GM19238 (cell line): ENCODE results near the gene PAX8.
"Not testable (repeated sequence)": the region's sequence is repeated elsewhere in the genome, so short reads cannot be mapped to it uniquely, and the experiment has no call there.

Experiments used
- DNase-seq: peaks from one replicate; pipeline ENCODE4 v3.0.0; 2011; ENCODE audit warnings: low spot score; ENCODE audit not compliant: insufficient read length

PAX8 gene

DNA sequence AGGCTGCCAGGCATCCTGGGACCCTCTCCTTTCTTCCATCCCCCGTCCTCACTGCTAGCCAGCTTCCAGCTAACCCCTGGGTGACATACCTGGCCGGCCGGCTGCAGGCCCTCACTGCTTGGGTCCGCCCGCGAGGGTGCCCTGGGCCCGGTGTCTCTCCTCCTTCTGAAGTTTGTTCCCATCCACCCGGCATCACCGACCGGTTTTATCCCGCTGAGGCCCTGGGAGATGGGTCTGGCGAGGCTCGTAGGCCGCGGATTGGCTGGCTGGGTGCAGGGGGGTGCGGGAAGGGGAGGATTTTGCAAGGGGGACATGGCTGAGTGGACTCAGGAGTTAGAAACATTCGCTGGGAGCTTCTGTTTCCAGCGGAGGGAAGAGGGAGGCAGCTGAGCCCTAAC is at the start of gene PAX8:
TSS of gene PAX8 (minus strand) at position 180 of the 398 bp plus-strand sequence. CDS start 527 bp downstream, outside the sequence.
- DNase-seq, result no peak

DNA sequence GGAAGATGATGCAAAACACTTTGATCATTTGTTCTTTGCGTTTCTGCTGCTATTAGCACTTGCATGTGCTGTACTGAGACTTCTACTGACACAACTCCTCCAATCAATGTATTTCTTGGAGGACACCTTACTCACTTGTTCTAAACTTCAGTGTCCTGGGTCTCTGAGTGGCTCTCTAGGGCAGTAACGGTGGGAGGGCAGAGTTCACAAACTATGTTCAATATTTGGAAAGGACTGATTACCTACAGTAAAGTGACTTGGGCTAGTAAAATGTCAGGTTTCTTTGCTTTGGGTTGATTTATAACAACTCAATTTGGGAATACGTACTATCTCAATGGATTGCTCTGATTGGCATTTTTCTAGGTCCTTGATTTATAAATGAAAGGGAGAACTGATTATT is 49.3 kb upstream of the PAX8 start:
- no peak for DNase-seq

DNA sequence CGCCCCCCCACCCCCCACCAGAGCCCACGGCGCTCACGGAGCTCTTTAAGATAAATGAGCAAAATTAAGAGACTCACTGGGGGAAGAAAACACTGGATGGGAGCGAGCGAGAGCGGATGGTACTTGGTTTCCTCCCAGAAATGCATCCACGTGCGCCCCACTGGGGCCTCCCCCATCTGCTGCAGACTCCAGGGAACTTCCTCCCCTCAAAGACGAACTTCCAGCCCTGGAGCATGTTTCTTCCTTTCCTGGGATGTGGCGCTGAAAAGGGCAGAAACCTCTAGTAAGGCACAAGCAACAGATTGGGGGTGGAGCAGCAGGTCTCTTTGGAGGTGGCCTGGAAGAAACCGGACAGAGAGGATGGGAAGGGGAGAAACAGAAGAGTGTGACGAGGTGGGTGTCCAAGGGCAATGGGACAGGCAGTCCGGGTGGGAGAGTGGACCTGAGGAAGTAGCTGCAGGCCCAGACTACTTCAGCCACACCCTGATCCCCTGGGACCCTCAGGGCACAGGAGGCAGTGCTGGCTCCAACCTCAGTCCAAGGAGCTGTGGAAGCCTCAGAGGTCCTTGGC is 46.5 kb upstream of the PAX8 start:
- DNase-seq, result not testable (repeated sequence)

DNA sequence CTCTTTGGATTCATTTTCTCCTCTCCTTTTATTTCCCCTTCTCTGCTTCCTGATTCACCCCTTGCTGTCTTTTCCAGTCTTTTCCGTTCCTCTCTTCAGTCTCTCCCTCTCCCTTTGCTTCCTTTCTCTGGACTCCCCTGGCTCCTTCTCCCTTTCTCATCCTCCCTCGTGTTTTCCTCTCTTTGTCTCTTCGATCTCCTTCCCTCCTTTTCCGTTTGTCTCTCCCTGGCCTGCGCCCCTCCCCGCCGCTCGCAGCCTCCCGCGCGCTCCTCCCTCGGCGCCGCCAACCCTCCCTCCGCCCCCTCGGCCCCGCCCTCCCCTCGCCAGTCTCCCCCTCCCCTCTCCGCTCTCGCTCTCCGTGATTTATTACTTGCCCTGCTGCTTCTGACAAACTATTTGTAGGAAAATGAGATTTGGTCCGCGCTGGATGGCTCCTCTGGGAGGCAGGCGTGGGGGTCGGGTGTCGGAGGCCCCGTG is 46.0 kb upstream of the PAX8 start:
- peak; percentile 30 for DNase-seq

DNA sequence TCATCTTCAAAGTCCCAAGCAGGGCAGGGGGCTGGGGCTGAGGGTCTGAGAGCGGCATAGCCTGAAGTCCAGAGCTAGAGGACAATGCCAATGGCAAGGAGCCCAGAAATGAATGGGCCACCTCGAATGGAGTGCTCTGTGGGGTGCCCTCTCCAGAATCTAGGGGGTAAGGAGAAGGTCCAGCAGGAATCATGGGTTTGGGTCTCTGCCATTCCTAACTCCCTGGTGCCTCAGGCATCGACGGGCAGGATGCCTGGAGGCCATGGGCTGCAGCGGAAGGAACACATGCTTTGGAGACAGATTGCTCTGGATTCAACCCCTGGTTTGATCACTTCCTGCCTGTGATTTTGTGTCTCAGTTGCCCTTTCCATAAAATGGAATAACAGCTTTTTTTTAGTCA is 44.4 kb upstream of the PAX8 start:
- not testable (repeated sequence) for DNase-seq

DNA sequence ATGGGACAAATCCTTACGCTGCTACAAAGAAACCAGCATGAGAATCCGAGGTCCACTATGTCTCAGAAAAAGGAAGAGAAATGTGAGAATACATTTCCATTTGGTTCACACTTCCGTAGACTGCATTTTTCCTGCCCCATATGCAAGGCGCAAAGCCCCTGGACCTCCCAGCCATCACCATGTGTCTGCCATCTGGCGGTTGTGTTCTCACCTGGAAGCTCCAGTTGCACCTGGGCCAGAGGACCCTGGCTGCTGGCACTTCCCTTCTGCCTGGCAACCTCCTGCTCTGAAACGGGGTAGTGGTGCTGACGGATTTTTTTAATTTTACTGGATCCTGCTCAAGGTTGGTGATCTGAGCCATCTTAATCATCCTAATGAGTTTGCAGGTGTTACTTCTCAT is 41.4 kb upstream of the PAX8 start:
- not testable (repeated sequence) for DNase-seq

DNA sequence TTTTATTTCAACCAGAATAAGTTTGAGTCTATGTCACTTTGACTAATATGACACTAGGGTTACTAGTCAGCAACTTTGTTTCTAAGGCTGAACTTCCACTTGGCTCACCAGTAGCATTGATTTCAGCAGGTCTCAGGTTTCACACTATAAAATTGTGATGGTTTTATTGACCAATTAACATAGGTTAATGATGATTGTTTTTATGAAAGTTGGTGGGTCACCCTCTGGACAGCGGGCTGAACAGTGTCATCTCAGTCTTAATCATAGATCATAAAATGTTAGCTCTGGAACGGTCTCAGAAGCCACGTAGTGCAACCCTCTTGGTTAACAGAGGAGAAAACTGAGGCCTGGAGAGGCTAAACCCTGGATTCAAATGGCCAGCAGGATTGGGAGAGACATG is 40.2 kb upstream of the PAX8 start:
- not testable (repeated sequence) for DNase-seq

DNA sequence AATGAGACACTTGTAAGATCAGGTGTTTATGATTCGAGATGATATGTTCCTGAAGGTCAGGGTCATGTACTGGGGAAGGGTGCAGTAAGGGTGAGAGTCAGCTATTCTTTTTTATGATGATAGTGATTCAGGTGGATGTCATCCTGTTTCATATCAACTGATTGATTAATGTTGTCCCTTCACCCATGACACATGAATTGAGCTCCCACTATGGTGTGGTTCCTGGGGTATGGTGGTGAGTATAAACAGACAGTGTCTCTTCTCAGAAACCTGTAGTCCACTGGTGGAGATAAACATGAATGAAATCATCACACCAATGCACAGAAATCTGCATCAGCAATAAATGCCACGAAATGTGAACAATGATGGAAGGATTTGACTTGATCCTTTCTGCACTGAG is 37.4 kb upstream of the PAX8 start:
- DNase-seq, result no peak

DNA sequence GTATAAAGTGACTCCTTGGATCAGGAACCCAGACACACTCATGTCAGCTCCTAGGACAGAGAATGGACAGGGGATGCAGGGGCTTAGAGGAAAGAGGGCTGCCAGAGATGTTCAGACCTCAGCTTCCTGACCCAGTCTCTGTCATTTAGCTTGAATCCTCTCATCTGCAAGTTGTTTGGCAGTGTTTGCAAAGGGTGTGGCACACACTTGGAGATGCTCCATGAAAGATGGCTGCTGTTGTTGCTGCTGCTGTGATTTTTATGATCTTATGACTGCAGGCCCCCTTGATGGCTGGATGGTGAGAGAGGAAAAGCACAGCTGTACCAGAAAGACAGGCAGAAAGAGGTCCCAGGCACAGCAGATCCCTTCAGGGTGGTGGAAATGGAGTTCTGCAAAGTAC is 35.9 kb upstream of the PAX8 start:
- DNase-seq, result not testable (repeated sequence)

DNA sequence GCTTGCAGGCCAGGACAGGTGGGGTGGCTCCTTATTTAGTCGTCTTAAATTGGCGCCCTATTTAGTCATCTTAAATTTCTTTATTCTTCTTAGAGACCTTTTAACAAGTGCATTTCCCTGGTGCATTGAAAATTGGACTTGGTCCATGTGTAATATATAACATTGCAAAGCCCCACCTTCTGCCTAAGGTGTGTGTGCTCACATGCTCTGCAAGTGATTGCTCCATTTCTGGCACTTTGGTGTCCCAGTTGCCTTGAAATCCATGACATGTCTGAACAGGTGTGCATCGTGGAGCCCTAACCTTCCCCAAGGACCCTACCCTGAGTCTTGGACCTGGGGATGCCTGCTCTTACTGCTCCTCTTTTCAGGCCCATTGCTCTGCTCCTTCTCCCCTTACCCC is 35.5 kb upstream of the PAX8 start:
- DNase-seq, result not testable (repeated sequence)

DNA sequence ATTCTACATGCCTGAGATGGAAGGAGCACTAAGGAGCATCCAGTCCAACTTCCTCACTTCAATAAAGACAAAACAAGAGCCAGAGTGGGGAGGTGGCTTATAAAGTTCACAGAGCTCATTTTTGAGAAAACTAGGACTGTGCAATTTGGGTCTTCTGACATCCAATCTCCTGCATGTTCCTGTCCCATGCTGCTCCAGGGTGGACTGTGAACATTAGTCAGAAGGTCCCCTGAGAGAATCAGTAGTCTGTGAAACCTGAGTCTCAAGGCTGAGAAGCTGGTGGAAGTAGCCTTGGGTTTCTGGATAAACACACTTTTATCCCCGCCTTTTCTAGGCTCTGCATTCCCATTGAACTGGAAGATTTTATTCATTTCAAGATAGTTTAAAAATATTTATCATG is 33.1 kb upstream of the PAX8 start:
- DNase-seq, result not testable (repeated sequence)

DNA sequence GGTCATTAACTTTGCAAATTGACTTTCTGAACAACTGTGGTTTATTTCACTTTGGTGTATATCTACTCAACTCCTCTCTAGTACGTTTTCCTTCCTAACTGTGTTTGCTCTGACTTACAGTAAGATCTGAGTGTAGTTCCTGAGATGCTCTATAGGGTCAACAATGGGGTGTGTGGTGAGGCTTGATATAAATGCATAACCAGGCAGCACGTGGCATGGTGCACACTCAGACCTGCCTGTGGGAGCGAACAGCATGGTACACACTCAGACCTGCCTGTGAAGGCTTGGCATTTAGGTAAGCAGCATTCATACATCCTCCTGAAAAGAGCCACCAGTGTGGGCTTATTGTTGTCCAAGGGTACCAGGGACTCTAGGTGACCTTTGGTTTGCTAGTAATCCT is 32.5 kb upstream of the PAX8 start:
- not testable (repeated sequence) for DNase-seq

DNA sequence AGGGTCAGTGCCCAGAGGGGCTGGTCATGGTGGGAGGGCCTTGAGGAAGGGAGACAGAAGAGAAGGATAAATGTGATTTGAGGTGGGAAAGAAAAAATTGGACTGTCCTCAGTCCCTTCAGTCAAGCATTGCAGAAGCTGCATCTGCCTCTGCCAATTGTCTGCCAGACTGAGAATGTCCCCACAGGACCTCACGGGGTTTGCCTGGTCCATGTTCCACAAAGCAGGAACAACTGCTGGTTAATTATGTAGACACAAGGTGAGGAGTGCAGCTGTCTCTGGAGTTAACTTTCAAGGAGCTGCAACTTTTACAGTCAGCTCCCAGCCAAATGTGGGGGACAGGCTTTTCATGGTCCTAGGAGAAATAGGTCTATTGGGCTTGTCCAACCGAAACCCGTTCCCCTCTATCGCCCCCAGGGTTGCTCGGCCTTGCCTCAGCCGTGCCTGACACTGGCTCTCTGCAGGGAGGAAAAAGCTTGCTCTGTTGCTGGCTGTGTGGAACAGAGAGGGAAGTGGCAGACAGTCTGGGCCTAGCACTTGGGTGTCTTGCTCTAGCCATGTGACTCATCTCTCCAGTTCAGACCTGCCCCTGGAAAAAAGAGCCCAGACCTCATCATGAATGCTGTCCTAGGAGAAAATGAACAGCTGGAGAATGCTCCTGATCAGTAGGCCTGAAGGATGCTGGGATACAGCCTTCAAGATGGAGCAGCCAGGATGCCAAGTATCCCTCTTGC is 31.1 kb upstream of the PAX8 start:
- DNase-seq, result no peak

DNA sequence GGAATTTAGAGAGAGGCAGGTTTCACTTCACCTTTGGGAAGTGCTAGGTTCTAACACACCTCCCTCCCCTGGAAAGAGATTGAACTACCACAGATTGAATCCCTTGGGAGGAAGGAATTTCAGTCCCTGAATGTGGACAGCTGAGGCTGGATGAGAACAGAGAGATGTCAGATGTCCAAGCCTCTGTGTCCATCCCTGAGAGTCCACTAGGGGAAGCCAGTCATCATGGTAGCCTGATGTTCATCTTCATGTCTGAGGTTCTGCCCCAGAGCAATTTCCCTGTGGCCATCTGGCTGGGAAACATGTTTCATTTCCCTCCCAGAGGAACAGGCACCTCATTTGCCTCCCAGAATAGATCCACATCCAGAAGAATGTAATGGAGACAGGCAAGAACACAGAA is 30.1 kb upstream of the PAX8 start:
- not testable (repeated sequence) for DNase-seq

DNA sequence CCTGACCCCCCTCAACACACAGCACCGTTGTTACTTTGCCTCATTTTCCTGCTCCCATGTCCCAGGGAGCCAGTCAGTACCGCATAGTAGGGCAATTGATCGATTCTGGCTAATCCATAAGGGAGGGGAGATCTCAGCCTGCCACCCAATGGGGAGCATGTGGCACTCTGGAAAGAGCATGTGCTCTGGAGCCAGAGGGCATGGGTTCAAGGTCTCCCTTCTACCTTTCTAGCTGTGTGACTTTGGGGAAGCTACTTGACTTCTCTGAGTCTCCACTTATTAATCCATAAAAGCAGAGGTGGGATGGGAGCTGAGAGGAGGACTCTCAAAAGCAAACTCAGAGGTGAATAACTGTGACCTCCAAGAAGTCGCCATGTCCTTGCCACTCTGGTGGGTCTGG is 27.5 kb upstream of the PAX8 start:
- DNase-seq, result not testable (repeated sequence)

DNA sequence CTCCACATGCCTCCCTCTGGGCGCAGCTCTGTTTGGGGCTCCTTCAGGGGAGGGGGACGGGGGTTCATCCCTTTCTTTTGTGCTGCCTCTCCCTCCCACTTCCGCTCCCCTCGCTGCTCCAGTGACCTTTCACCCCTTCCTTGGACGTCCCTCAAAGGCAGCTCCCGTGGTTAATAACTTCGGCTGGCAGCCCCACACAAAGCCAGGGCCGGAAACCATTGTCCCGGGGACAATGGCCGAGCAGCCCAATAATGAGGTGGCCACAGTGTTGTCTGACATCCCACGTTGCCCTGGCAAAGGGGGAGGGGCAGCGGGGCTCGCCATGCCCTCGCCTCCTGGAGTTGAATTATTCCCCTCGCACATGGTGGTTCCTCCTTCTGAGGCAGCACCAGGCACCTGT is 27.0 kb upstream of the PAX8 start:
- not testable (repeated sequence) for DNase-seq

DNA sequence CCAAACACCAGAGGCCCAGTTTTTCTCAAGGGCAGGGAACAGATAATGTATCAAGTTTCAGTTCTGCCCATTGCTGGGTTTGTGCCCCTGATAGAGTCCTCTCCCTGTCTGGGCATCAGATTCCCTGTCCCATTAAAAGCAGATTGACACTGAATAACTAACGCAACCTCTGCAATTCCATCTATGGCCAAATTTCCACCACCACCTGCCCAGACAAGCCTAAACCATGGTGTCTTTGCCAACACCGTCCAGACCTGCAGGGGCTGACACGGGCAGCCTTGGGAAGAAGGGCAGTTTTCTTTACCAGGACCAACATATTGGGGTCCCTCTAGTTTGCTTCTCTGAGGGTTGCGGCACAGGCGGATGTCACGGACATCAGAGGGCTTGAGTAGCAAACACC is 26.4 kb upstream of the PAX8 start:
- no peak for DNase-seq

DNA sequence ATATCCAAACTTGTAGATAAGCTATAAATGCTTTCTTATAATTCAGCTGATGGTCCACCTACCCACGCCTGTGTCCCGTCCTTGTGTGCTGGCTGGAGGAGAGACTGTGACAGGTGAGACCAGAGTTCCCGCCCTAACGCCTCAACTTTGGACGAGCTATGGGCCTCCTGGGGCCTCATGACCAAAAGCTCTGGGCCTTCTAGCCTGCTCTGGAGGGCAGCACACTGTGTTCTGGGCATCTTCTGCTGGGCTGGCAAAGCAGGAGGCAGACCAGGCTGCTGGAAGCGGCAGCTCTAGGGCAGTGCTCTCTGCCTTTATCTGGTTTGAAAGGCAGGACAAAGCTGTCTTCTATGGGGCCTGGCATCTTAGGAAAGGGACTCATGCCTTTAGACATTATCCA is 26.0 kb upstream of the PAX8 start:
- no peak for DNase-seq

DNA sequence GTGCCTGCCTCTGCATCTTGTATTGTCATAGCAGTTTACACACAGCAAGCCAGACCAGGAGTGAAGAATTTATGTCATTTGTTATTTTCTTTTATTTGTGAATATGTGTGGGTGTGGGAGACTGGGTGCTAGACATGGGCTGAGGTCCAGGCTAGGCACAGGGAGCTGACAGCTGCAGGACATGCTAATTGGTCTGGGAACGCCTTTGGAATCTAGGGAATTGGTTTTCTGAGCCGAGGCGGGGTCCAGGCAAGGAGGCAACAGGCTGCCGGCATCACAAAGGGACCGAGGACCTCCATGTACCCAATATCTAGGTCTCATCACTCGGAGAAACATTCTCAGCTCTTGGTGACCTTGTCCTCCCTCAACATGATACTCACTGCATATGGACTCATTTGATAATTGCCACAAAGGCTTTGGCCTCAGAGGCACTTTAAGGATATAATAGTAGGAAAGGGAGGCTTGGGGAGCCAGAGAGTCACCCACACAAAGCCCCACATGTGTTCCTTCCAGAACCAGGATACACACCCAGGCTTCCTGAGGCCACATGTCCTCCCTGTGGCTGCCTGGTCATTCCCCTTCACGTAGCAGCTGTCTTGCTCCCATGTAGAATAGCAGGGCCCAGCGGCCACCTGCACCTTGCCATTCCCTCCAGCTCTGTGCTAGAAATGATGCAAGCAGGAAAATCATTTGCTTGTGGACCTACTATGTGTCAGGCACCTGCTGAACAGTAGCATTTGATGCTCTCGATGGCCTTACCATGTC is 23.7 kb upstream of the PAX8 start:
- DNase-seq, result not testable (repeated sequence)

DNA sequence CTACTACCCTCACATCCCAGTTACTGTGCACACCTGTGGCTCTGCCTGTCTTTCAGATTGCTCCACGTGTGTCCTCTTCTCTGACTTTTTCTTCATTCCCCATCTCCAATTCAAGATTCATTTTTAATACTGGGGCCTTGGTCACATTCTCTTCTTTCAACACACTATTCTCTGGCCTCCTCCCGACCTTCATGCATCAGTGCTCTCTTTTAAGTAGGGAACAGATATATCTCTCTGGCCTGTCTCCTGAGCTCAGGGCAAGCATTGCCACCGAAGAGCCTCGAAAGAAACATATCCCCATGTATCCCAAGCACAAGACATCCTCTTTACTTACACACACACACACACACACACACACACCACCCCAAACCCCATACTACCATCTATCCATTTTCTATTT is 21.6 kb upstream of the PAX8 start:
- no peak for DNase-seq

DNA sequence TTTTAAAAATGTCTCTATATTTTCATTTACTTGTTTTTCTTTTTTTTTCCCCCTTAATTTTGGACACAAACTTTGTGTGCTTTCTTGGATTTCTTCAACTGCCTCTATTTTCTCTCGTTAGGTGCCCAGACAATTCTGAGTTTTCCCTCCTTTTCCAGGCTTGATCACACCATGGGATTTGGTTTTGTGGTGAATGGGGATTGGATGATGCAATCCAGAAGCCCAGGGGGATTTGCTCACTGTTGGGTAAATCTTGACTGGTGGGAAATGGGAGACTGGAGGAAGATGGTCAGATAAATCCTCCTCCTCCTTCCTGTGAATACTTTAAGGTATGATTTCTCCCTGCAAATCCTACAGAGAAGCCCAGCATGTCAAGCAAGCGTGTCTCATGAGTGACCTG is 19.5 kb upstream of the PAX8 start:
- DNase-seq, result no peak

DNA sequence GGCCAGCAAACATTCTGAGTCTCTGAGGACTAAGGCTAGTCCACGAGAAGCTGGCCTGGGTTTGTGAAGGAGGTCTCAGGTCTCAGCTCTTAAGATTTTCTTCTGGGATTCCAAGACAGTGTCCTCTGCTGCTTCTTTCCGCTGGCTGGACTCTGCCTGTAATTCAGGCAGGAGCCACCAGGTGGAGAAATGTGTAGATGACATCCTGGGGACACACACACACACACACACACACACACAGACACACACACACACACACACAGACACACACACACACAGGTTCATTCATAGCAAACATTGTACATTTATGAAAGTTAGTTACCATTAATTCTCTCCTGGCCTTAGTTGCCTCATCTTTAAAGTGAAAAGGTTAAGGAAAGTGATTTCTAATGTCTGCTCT is 18.9 kb upstream of the PAX8 start:
- DNase-seq, result not testable (repeated sequence)
